Choroid plexus epithelial cell (primary cell): ENCODE results near the gene CA5A.
"Not testable (repeated sequence)": the region's sequence is repeated elsewhere in the genome, so short reads cannot be mapped to it uniquely, and the experiment has no call there.

Experiments
- DNase-seq: peaks from one replicate; pipeline ENCODE4 v3.0.0-alpha.2; 2010; ENCODE audit warnings: low read depth
- H3K4me3 ChIP-seq: 2 replicates; pipeline ENCODE4 v1.5.1; 2011; ENCODE audit warnings: low read depth, mild to moderate bottlenecking, control low read depth, low read length, moderate library complexity
- CTCF ChIP-seq: conservative IDR thresholded peaks from 2 replicates; pipeline ENCODE4 v1.5.1; 2011; ENCODE audit warnings: low read depth, mild to moderate bottlenecking, control low read depth, inconsistent platforms, low read length, moderate library complexity

The CA5A gene

DNA sequence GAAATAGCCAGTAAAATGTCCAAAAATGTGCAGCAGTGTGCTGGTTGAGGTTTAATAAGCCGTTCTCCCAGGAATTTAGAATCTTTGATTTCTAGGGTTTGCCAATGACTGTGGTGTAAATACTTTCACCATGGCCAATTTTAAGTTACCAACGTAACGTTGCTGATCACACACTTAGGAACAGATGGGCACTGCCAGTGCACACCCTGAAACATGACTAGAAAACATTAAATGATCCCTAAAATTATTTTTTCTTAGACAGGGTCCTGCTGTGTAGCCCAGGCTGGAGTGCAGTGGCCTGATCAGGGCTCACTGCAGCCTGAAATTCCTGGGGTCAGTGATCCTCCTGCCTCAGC lies 3.2 kb downstream of the CA5A start:
- no peak for TF ChIP-seq CTCF
- no peak overlapping the region for H3K4me3 ChIP-seq

DNA sequence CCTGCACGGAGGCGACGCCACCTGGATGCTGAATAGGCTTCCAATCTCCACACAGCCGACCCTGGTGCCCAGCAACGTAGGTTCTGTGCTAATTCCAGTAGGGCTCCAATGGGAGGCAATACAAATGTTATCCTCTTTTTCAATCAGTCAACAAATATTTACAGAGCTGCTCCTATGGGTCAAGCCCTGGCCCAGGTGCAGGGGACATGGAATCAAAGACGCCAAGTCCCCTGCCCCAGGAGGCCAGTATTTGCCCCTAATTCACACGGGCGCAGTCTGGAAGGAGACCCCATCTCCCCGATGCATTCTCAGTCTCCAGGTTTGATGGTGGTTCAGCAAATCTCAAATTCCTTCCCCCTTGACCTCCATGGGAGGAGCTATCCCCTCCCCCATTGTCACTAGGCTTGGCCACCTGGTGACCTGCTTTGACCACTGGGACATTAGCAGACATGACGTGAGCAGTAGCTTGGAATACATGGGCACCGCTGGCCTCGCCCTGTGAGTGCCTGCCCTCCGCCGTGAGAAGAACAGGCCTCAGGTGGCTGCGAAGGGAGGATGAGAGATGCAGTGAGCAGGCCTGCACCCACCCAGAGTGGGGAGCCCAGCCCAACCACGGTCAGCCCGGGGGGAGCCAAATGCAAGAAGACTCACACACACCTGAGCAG lies 3.7 kb downstream of the CA5A start:
- not testable (repeated sequence) for H3K4me3 ChIP-seq, DNase-seq

More for the DNA sequence above, 3.2 kb downstream of the CA5A start:
- no peak for DNase-seq

GRCh38 chr16:87931504-87931903 lies 4.8 kb downstream of the CA5A start:
- no peak for TF ChIP-seq CTCF
- DNase-seq, result peak; percentile 22

DNA sequence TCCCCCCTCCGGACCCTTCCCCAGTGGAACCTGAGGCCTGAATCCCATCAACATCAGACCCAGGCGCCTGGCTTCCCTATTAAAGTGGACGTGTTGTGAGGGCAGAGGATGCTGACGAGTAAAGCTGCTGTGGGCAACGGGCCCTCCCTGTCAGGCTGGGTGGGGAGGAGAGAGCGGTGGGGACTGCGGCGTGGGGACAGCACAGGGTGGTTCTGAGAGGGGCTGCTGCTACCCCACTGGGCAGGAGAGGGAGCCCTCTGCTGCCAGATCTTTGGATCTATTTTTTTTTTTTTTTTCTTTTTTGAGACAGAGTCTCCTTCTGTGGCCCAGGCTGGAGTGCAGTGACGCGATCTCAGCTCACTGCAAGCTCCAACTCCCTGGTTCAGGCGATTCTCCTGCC lies 5.9 kb downstream of the CA5A start:
- DNase-seq, result peak; percentile 23
- TF ChIP-seq CTCF, result peak; percentile 57

More at GRCh38 chr16:87931504-87931903, 4.8 kb downstream of the CA5A start:
- H3K4me3 ChIP-seq, result no peak overlapping the region

DNA sequence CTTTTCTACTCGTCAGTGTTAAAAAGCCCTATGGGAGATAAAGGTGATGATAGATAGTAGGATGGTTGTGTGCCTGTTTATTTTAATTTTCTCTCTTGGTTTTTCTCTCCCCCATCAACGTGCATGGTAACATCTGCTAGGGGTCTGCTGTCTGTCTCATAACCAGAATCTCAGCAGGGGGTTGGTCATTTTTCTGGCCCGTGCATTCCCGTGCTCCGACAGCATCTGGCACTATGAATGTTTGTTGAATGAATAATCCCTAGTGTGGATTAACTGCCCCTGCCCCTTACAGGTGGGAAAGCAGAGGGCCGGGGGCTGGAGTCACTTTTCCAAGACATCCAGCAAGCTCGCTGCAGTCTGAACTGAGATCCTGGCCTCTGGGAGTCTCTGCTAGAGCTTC lies 6.3 kb downstream of the CA5A start:
- no peak for TF ChIP-seq CTCF
- H3K4me3 ChIP-seq, result no peak overlapping the region
- DNase-seq, result peak; percentile 69

More for the DNA sequence above, 5.9 kb downstream of the CA5A start:
- H3K4me3 ChIP-seq, result no peak overlapping the region

GRCh38 chr16:87927195-87927562 lies 9.2 kb downstream of the CA5A start:
- H3K4me3 ChIP-seq, result no peak overlapping the region
- no peak for DNase-seq
- TF ChIP-seq CTCF, result peak; percentile 18

- no peak for DNase-seq
- H3K4me3 ChIP-seq, result no peak overlapping the region
- TF ChIP-seq CTCF, result no peak
These were observed 9.8 kb downstream of the CA5A start for GRCh38 chr16:87926246-87927194.
